Parathyroid adenoma (tissue), 2 donors: ENCODE results near the gene RUNX3.
A peak's percentile ranks its signal among the peaks of the same experiment; 100 is the strongest.

Experiments used
- H2AFZ ChIP-seq: fragments of 300-600 bp; sonication (generic); one replicate; pipeline ENCODE4 v1.7.0; 2017; ENCODE audit warnings: antibody characterized with exemption, mild to moderate bottlenecking
- H3K27ac ChIP-seq: fragments of 300-600 bp; sonication (generic); one replicate; pipeline ENCODE4 v1.7.0; 2017
- H3K27me3 ChIP-seq: fragments of 300-600 bp; sonication (generic); one replicate; pipeline ENCODE4 v1.7.0; 2017; ENCODE audit warnings: low read length; ENCODE audit not compliant: control insufficient read depth, insufficient read depth
- H3K36me3 ChIP-seq: fragments of 300-600 bp; sonication (generic); one replicate; pipeline ENCODE4 v1.7.0; 2017; ENCODE audit warnings: low read length; ENCODE audit not compliant: control insufficient read depth, insufficient read depth
- H3K4me1 ChIP-seq: fragments of 300-600 bp; sonication (generic); one replicate; pipeline ENCODE4 v1.7.0; 2017; ENCODE audit warnings: control low read depth
- H3K4me2 ChIP-seq: fragments of 300-600 bp; sonication (generic); one replicate; pipeline ENCODE4 v1.7.0; 2017; ENCODE audit warnings: low read length
- H3K4me3 ChIP-seq: fragments of 300-600 bp; sonication (generic); one replicate; pipeline ENCODE4 v1.7.0; 2017; ENCODE audit warnings: low read depth, low read length
- H3K79me2 ChIP-seq: fragments of 300-600 bp; sonication (generic); one replicate; pipeline ENCODE4 v1.7.0; 2017; ENCODE audit warnings: control low read depth
- H3K9ac ChIP-seq: fragments of 300-600 bp; sonication (generic); one replicate; pipeline ENCODE4 v1.7.0; 2017; ENCODE audit warnings: mild to moderate bottlenecking
- H3K9me3 ChIP-seq: fragments of 300-600 bp; sonication (generic); one replicate; pipeline ENCODE4 v1.7.0; 2017; ENCODE audit warnings: low read length; ENCODE audit not compliant: control insufficient read depth
- CTCF ChIP-seq: fragments of 300-600 bp; sonication (generic); IDR thresholded peaks from one replicate; pipeline ENCODE4 v1.7.0; 2017; ENCODE audit warnings: antibody characterized with exemption, mild to moderate bottlenecking
- donor health status: primary hyperparathyroidism.

Gene RUNX3

GRCh38 chr1:24934310-24935195 lies 4.5 kb upstream of the RUNX3 start:
- H3K4me2 ChIP-seq = no peak overlapping the region
- peaks cover 16% of the 10 kb centered on the region for H3K27me3 ChIP-seq

DNA sequence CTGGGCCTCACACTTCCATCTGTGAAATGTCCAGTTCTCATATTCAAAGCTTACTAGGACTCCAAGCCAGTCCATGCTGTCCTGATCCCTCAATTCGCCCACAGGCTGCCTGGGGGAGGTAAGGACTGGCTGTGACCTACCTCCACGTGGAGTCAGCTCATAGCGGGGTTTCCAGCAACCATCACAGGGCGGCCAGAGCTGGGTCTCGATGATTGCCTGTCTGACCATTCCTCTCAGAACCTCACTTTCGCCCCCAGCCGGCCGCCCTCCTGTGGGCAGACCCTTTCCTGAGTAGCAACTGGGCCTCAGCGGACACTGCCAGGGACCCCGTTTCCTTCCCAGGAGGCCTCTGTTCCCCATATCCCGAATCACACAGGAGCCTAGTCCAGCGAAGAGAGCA lies 3.4 kb upstream of the RUNX3 start:
- Histone ChIP-seq H3K27ac (no peak overlapping the region), H3K4me2 (no peak overlapping the region), H3K4me1 (no peaks in the 10 kb centered on the region), H3K36me3 (no peaks in the 10 kb centered on the region), H3K9me3 (no peaks in the 10 kb centered on the region), H3K4me3 (no peak overlapping the region), H2AFZ (no peak overlapping the region), H3K9ac (no peak overlapping the region), H3K27me3 (peaks cover 16% of the 10 kb centered on the region), H3K79me2 (no peaks in the 10 kb centered on the region)
- no peak for TF ChIP-seq CTCF

More at GRCh38 chr1:24934310-24935195, 4.5 kb upstream of the RUNX3 start:
- Histone ChIP-seq H3K9me3 (no peaks in the 10 kb centered on the region), H3K4me1 (no peaks in the 10 kb centered on the region), H3K27ac (no peak overlapping the region), H3K9ac (no peak overlapping the region), H3K4me3 (no peak overlapping the region), H3K79me2 (no peaks in the 10 kb centered on the region), H3K36me3 (no peaks in the 10 kb centered on the region), H2AFZ (no peak overlapping the region)
- TF ChIP-seq CTCF = no peak

DNA sequence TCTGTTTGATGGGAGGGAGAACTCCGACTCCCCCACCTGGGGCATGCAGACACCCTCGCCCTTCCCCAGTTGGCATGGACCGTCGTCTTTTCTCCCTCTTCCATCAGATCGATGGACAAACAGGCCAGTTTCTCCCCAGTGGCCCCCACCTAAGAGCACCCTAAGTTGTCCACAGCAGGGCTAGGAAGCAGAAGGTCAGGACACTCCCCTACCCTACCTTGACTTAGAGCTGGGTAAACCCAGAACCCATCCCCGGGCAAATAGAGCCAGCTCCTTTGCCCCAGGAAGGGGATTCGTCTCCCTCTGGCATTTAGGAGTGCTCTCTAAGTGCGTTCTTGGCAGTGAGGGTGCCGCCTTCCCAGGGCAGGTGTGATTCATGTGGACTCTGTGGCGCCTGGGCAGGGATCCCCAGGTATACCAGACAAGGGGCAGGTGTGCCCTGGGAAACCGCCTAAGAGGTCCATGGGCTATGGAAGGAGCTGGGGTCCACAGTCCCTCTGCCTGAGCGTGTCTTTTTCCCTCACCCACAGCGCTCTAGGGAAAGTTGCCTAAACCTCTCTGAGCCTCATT lies 2.7 kb upstream of the RUNX3 start:
- no peaks in the 10 kb centered on the region for H3K9me3 ChIP-seq
- H3K4me2 ChIP-seq = no peak overlapping the region
- H3K4me3 ChIP-seq = no peak overlapping the region
- H3K9ac ChIP-seq = no peak overlapping the region
- H3K4me1 ChIP-seq = no peaks in the 10 kb centered on the region
- H2AFZ ChIP-seq = no peak overlapping the region
- no peaks in the 10 kb centered on the region for H3K79me2 ChIP-seq
- no peak overlapping the region for H3K27ac ChIP-seq
- no peak for TF ChIP-seq CTCF
- H3K36me3 ChIP-seq = no peaks in the 10 kb centered on the region
- H3K27me3 ChIP-seq = peaks cover 16% of the 10 kb centered on the region

GRCh38 chr1:24932284-24932683 lies 2.2 kb upstream of the RUNX3 start:
- Histone ChIP-seq H3K9me3 (no peaks in the 10 kb centered on the region), H2AFZ (no peak overlapping the region), H3K27me3 (peaks cover 16% of the 10 kb centered on the region), H3K4me3 (no peak overlapping the region), H3K9ac (no peak overlapping the region), H3K36me3 (no peaks in the 10 kb centered on the region), H3K79me2 (no peaks in the 10 kb centered on the region), H3K4me2 (peak overlapping the region; percentile 46), H3K27ac (no peak overlapping the region), H3K4me1 (no peaks in the 10 kb centered on the region)
- TF ChIP-seq CTCF = no peak
